HepG2 (cell line): ENCODE results near the gene HNRNPH3. TPM values are rescaled to one million over a fixed set of nuclear protein-coding genes. Genes with fewer than 3 reads are reported as not detected.

ENCODE experiments used
- CEBPG ChIP-seq: IDR thresholded peaks from 2 replicates; pipeline ENCODE4 v1.6.1; 2016
- ELF3 ChIP-seq: IDR thresholded peaks from 2 replicates; pipeline ENCODE4 v1.6.1; 2016; ENCODE audit warnings: missing genetic modification reagents, missing compliant biosample characterization
- EP300 ChIP-seq, 3 experiments: sonication (generic) in 1 of 3; formaldehyde crosslinking in 1 of 3; IDR thresholded peaks; 2 replicates each; pipeline versions ENCODE4 v1.5.1 to v1.6.1; 2011 to 2020; ENCODE audit warnings: low read depth in 2 of 3, low read length in 2 of 3, borderline replicate concordance in 1 of 3, improper control_type of control experiment in 1 of 3, mild to moderate bottlenecking in 1 of 3, missing genetic modification reagents in 1 of 3, moderate library complexity in 1 of 3
- FOXP1 ChIP-seq, 2 experiments: fragments of 450-650 bp in 1 of 2; IDR thresholded peaks; 2 replicates each; pipeline ENCODE4 v1.6.1; 2017 to 2018; ENCODE audit warnings: antibody characterized with exemption in 1 of 2
- HMG20A ChIP-seq: IDR thresholded peaks from 2 replicates; pipeline ENCODE4 v1.6.1; 2016; ENCODE audit warnings: borderline replicate concordance
- KLF16 ChIP-seq, 2 experiments: sonication (generic) in 1 of 2; formaldehyde crosslinking in 1 of 2; IDR thresholded peaks; 2 replicates each; pipeline versions ENCODE4 v1.6.1 to v1.8.0; 2016 to 2023; ENCODE audit warnings: missing genetic modification reagents in 2 of 2, missing compliant biosample characterization in 1 of 2
- LCORL ChIP-seq, 2 experiments: fragments of 450-650 bp in 1 of 2; sonication (generic) in 1 of 2; formaldehyde crosslinking in 1 of 2; IDR thresholded peaks; 2 replicates each; pipeline versions ENCODE4 v1.5.0 to v1.6.1; 2017 to 2020; ENCODE audit warnings: antibody characterized with exemption in 1 of 2, missing genetic modification reagents in 1 of 2
- MIER3 ChIP-seq: IDR thresholded peaks from 2 replicates; pipeline ENCODE4 v1.6.1; 2016; ENCODE audit warnings: missing compliant biosample characterization, borderline replicate concordance
- MNT ChIP-seq: fragments of 450-650 bp; IDR thresholded peaks from 2 replicates; pipeline ENCODE4 v1.6.1; 2016
- TRAFD1 ChIP-seq: sonication (generic); formaldehyde crosslinking; IDR thresholded peaks from 2 replicates; pipeline ENCODE4 v1.5.1; 2020; ENCODE audit warnings: missing genetic modification reagents, mild to moderate bottlenecking, borderline replicate concordance
- USF2 ChIP-seq, 2 experiments: sonication (generic) in 1 of 2; formaldehyde crosslinking in 1 of 2; IDR thresholded peaks; 2 replicates each; pipeline versions ENCODE4 v1.5.1 to v1.6.1; 2011 to 2020; ENCODE audit warnings: borderline replicate concordance in 1 of 2, low read depth in 1 of 2, low read length in 1 of 2, mild to moderate bottlenecking in 1 of 2, missing genetic modification reagents in 1 of 2, moderate library complexity in 1 of 2
- ZNF331 ChIP-seq: sonication (generic); formaldehyde crosslinking; IDR thresholded peaks from 2 replicates; pipeline ENCODE4 v1.4.0; 2020; ENCODE audit warnings: missing genetic modification reagents
- ZNF614 ChIP-seq: IDR thresholded peaks from 2 replicates; pipeline ENCODE4 v1.6.1; 2018; ENCODE audit warnings: missing biosample characterization, missing genetic modification reagents, inconsistent platforms, borderline replicate concordance
- ZNF713 ChIP-seq: sonication (generic); formaldehyde crosslinking; IDR thresholded peaks from 2 replicates; pipeline ENCODE4 v1.4.0; 2020; ENCODE audit warnings: mild to moderate bottlenecking, missing genetic modification reagents
- polyA plus RNA-seq, 8 experiments: library from polyadenylated mRNA; depleted of rRNA in 3 of 8; stranded (reverse) in 7 of 8; unstranded in 1 of 8; fragments of >200 nt; fragmentation: Illumina TruSeq in 4 of 8; extraction: Trizol in 4 of 8; gene quantifications; 2 replicates each; pipeline versions ENCODE4 v1.2.1 to v1.2.3, GENCODE V29; 2011 to 2016; ENCODE audit warnings: low read depth in 4 of 8, missing spikeins in 1 of 8, mixed read lengths in 1 of 8; ENCODE audit not compliant: insufficient read depth in 1 of 8
- total RNA-seq, 5 experiments: library from RNA; depleted of rRNA; stranded (reverse); fragments of >200 nt; fragmentation: Illumina TruSeq; extraction: Trizol; gene quantifications; 2 replicates each; pipeline ENCODE4 v1.2.3, GENCODE V29; 2016; ENCODE audit warnings: low read depth in 1 of 5
- TF ChIP-seq, protein P1 (sequence below): IDR thresholded peaks from 2 replicates; pipeline ENCODE4 v1.6.1; 2016

Gene HNRNPH3
- total and polyA plus RNA-seq, 2 of the 13 experiments (the other 11 are each of a cell fraction or from before 2014, with no cell fraction given), result 46.0 to 47.7 TPM

- TF ChIP-seq MNT, result peak; percentile 99
- TF ChIP-seq ELF3, result 0 out of 2 replicates have a peak, but pooled peaks have one; percentile 48
- TF ChIP-seq USF2 (IDR thresholded peaks at IDR 0.05; ENCODE audit: low read depth, low read length), result peak; percentile 94
- TF ChIP-seq USF2 (CRISPR knock-in tag; IDR thresholded peaks at IDR 0.05; ENCODE audit: borderline replicate concordance), result peak; percentile 81; the same call in 1 of the 2 replicates
- TF ChIP-seq, protein P1, sequence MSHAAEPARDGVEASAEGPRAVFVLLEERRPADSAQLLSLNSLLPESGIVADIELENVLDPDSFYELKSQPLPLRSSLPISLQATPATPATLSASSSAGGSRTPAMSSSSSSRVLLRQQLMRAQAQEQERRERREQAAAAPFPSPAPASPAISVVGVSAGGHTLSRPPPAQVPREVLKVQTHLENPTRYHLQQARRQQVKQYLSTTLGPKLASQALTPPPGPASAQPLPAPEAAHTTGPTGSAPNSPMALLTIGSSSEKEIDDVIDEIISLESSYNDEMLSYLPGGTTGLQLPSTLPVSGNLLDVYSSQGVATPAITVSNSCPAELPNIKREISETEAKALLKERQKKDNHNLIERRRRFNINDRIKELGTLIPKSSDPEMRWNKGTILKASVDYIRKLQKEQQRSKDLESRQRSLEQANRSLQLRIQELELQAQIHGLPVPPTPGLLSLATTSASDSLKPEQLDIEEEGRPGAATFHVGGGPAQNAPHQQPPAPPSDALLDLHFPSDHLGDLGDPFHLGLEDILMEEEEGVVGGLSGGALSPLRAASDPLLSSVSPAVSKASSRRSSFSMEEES (CRISPR knock-in tag), result peak; percentile 76
- TF ChIP-seq KLF16 (CRISPR knock-in tag; IDR thresholded peaks at IDR 0.05), result peak in 1 of 2 experiments; percentile 31; a peak in 1 of 4 replicates
- TF ChIP-seq EP300 (IDR thresholded peaks at IDR 0.05; ENCODE audit: low read depth in 2 of 2, low read length in 2 of 2), result peak in 1 of 2 experiments; percentile 51; a peak in 2 of 4 replicates
- TF ChIP-seq EP300 (CRISPR knock-in tag; IDR thresholded peaks at IDR 0.05; ENCODE audit: borderline replicate concordance), result no peak
- TF ChIP-seq ZNF713 (CRISPR knock-in tag), result no peak
- no peak for TF ChIP-seq TRAFD1 (CRISPR knock-in tag)
- peak; percentile 70 for TF ChIP-seq CEBPG (CRISPR knock-in tag)
- peak; percentile 66 for TF ChIP-seq FOXP1 (IDR thresholded peaks at IDR 0.05)
- peak; percentile 57 for TF ChIP-seq FOXP1 (CRISPR knock-in tag; IDR thresholded peaks at IDR 0.05)
- TF ChIP-seq ZNF614 (CRISPR knock-in tag), result no peak
- TF ChIP-seq MIER3, result 0 out of 2 replicates have a peak, but pooled peaks have one; percentile 10
- 0 out of 2 replicates have a peak, but pooled peaks have one; percentile 22 for TF ChIP-seq ZNF331 (CRISPR knock-in tag)
- TF ChIP-seq HMG20A, result 0 out of 2 replicates have a peak, but pooled peaks have one; percentile 7
- no peak for TF ChIP-seq LCORL (IDR thresholded peaks at IDR 0.05)
- TF ChIP-seq LCORL (CRISPR knock-in tag; IDR thresholded peaks at IDR 0.05), result no peak
Observed at GRCh38 chr10:68327889-68328786, 3.7 kb upstream of the HNRNPH3 start (continued).
